Myocyte (in vitro differentiated cells): ENCODE measurements around the gene TRPC1. TPM values are rescaled to one million over a fixed set of nuclear protein-coding genes. Genes with fewer than 3 reads are reported as not detected.
"Not testable (repeated sequence)": the region's sequence is repeated elsewhere in the genome, so short reads cannot be mapped to it uniquely, and the experiment has no call there.

Experiments
- DNase-seq: peaks from one replicate; pipeline ENCODE4 v3.0.0-alpha.2; 2012; ENCODE audit warnings: low read depth
- polyA plus RNA-seq: library from polyadenylated mRNA; unstranded; fragments of >200 nt; gene quantifications from one replicate; pipeline ENCODE4 v1.2.1, GENCODE V29; 2012; ENCODE audit warnings: missing spikeins
- total RNA-seq: library from RNA; depleted of rRNA; stranded (reverse); fragments of >200 nt; gene quantifications from 2 replicates; pipeline ENCODE4 v1.2.3, GENCODE V29; 2014

TRPC1 gene
- 8.4 and 10.0 TPM in 2 replicates for total RNA-seq
- polyA plus RNA-seq, result 7.6 TPM

DNA sequence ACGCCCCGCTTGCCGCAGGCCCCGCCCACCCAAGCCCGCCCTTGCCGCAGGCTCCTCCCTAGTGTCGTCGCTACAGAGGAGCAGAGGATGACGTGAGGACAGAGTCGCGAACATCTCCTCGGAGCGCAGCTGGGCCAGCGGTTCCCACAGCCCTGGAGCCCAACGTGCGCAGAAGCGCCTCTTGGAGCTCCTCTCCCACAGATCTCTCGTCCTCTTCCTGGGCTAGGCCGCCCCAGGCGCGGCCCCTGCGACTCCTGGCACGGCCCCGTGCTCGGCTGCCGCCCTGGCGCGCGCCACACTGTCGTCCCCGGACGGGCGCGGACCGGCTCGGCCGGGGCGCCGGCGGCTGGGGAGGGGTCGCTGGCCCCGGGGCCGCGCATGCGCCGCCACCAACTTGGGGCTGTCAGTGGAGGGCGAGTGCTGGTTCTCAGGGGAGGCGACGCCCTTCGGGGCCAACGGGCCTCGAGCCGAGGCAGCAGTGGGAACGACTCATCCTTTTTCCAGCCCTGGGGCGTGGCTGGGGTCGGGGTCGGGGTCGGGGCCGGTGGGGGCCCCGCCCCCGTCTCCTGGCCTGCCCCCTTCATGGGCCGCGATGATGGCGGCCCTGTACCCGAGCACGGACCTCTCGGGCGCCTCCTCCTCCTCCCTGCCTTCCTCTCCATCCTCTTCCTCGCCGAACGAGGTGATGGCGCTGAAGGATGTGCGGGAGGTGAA, at the start of gene TRPC1:
TRPC1 (plus strand) TSS at position 67 of the 714 bp plus-strand sequence; CDS start at position 593, 526 bp downstream.
- peak; percentile 85 for DNase-seq

DNA sequence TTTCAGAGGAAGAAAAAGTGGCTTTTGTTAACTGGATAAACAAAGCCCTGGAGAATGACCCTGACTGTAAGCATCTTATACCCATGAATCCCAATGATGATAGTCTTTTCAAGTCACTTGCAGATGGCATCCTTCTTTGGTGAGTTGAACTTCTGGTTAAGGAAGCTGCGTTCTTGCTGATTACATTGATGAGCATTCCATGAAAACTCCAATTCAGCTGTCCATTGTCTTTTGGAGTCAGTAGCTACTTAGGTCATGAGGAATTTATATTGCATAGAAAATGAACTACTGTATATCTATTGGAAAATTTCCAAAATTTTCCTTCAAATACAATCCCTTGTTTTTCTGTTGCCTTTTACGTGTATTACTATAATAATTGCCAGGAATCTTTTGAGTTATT, 47.7 kb upstream of the TRPC1 start:
- no peak for DNase-seq

DNA sequence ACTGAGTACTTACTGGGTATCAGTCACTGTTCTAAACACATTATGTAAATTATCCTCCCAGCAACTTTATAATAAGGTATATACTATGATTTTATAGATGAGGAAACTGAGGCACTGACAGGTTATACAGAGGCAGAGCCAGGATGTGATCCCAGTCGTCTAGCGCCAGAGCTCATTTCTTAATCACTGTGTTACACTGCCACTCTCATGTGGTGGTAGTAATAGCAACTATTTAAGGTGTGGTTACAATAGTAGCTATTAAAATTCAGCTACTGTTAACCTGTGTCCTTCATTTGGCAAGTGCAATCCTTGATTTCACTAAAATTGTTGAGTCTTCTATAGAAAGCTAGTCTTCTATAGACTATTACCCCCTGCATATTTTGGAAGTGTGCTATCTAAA, 43.1 kb upstream of the TRPC1 start:
- no peak for DNase-seq

DNA sequence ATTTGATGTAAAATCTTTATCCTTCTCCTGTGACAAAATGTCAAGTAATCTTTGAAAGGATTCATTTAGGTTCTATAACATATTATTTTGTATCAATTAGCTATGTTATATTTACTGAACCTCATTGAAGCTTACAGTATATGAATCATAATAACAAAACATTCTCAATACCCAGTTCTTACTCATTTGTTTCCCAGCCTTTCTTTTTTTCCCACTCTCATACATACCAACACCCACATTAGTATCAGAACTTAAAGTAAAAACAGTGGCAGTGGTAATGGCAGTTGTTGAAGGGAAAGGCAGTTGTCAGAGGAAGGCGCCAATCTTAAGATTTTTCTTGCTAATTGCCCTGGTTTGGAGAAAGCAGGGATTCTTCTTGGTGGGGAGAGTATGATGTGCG, 33.2 kb upstream of the TRPC1 start:
- no peak for DNase-seq

DNA sequence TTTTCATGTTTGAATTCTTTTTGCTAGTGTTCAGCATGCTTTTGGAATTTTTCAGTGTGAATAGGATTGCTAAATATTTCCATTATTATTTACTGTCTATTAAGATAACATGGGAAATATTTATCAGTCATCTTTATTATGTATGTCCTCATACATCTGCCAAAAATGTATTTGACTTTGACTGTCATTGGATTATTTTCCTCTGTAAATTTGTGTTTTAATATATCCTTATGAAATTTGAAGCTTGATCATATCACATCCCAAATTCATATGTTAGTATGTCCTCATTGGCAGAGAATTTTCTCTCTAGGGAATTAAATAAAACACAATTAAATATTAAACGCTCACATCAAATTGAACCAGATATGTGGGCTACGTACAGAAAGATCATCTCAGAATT, 32.3 kb upstream of the TRPC1 start:
- no peak for DNase-seq

DNA sequence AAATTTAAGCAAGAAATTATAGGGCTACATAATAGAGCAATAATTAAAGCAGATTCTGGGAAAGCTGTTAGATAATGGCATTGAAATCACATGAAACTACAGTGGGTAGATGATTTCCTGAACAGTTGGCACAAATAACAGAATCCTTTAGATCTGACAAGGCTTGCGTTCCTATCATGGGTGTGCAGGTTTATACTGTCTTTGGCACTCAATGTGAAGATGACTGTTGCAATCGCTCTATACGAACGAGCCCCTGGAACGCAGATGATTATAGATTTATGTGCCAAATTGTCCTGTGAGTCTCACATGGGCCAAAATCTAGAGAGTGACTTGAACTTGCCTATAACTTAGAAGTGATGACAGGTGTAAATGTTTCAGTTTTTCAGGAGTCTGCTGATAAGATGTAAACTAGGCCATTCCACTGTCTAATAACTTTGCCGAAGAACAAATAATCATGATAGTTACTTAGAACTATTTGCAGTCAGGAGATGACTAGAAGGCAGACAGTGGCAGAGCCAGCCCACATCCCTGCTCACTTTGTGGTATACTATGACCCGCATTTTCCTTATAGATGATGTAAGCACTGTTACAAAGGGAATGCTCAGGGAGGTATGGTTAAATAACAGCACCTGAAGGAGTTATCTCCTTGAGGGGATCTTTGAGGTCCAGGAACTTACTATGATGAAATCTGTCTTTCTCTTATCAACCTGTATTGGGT, 30.5 kb upstream of the TRPC1 start:
- DNase-seq, result no peak

DNA sequence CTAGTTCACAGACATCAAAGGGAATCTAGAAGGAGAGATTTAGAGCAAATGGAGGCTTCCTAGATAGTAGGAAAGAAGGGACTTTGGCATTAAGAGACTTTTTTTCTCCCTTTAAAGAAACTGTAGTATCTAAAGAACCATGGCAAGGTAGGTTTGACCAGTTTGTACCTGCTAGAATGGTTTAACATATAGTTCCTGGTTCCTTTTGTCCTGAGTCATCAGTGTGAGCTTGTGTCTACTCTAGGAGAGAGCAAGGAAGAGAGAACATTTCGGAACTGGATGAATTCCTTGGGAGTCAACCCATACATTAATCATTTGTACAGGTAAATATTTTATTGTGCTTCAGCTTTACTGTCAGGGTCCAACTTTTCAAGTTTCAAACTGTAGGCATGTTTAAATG, 29.6 kb upstream of the TRPC1 start:
- no peak for DNase-seq

DNA sequence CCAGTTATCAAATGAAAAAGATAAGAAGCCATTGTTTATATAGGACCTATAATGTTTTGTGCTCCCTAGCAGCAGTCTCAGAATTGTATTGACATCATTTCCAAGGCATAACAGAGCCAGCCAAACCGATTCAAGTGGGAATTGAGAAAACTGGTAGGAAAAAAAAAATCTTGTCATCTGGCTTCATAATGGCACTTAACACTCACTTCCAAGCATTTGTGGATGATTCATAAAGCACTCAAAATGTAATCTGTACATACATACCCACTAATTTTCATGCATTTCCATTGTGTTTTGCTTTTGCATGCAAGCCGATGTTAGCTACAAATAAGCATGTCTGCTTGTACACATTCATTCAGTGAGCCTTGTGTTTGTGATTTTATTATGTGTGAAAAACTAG, 18.6 kb upstream of the TRPC1 start:
- no peak for DNase-seq

DNA sequence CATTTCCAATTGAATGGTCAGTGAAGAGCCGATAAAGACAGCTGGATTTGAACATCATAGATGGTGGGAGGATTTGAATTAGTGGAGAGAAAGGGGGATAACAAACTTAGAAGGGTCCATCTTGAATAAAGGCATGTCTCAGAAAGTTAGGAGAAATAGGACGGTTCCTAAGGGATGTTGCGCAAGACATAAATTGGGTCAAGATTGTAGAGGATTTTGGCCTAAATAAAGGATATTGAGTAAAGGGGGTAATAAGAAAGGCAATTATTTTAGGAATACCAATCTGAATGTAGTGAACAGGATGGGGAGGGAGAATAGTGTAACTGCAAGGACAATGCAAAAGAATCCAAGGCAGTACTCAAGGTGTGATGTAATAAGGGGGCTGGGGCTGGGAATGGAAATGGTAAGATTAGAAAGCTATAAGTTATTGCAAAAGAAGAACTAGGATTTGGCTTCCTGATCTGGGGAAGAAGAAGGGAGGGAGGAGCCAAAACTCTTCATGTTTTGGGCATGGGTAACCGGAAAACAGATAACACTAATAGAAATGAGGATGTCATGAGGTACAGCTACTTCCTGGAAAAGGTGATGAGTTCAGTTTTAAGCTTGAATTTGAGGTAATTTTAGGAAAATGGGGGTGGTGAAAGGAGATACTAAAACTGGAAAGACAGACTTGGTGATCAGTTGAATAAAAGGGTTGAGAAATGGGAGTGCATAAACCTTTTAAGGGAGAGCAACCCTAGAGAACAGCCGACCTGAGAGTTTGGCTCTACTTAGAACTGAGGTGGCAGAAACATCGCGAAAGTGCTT, 17.3 kb upstream of the TRPC1 start:
- DNase-seq, result no peak

DNA sequence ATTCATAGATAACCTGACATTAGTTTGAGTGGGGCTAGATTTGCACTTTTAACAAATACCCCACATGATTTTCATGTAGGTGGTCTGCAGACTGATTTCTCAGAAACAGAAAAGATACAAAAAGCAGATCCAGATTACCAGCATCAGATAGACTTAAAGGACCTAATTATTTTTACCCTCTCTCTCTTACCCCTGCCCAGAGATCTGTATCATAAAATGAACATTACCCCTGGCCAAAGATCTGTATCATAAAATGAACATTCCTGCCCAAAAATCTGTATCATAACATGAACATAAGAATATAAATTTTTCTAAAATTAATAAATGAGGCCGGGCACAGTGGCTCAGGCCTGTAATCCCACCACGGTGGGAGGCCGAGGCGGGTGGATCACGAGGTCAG, 14.6 kb upstream of the TRPC1 start:
- DNase-seq, result no peak

DNA sequence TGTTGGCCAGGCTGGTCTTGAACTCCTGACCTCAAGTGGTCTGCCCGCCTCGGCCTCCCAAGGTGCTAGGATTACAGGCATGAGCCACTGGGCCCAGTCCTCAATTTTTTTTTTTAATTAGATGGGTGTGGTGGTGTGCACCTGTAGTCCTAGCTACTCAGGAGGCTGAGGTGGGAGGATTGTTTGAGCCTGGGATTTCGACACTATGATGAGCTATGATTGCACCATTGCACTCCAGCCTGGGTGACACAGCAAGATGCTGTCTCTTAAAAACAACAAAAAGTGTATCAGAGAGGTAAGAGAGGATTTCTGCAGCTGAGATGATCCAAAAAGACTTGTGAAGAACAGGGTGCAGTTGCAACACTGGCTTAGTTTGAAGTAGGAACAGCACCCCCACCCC, 9.0 kb upstream of the TRPC1 start:
- DNase-seq, result not testable (repeated sequence)

DNA sequence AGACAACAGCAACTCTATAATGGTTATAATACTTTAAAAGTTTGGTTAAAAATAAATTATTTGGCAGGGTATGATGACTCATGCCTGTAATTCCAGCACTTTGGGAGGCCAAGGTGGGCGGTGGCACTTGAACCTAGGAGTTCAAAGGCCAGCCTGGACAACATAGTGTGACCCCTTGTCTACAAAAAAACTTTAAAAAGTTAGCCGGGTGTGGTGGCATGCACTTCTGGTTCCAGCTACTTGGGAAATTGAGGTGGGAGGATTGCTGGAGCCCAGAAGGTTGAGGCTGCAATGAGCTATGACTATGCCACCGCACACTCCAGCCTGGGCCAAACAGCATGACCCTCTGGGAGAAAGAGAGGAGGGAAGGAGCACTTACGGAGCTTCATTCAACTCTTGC, 7.7 kb upstream of the TRPC1 start:
- no peak for DNase-seq

DNA sequence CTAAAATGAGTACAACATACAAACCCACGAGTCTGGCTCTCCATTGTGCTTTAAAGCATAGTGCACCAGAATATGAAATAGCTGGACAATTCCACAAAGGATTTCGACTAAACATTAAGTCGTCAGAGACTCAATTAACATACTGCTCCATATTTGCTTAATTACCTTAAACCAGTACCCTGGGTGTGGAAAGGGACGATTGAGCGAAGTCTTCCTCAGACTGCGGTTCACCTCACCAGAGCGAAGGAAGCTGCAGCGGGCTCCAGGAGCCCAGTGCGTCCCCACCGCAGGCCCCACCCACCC, 218 bp upstream of the TRPC1 start:
- no peak for DNase-seq

DNA sequence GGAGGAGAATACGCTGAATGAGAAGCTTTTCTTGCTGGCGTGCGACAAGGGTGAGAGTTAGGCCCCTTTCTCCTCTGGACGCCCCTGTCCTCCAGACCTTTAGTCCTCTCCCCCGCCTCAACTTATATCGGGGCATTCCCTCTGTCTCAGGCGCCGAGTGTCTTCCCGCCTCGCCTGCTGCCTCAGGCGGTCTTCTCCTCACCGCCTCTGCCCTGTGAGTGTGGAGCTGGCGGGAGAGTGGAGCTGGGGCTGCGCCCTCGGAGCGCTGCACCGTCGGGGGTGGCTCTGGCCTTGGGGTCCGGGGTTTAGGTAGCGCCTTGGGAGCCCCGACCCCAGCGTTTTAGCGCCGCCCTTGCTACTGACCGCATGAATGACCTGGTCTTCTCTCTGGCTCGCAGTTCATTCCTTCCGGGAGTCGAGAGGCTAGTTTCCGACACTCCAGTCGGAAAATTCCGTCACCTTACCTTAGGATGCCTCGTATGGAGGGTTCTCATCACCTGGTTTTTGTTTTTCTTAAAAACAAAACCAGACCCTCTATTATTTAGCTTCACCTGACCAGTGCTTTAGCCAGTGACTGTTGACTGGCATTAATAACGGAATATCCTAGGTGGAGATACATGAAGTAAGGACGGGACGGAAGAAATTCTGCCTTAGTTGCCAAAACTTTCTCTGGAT, 985 bp downstream of the TRPC1 start:
- peak; percentile 43 for DNase-seq

DNA sequence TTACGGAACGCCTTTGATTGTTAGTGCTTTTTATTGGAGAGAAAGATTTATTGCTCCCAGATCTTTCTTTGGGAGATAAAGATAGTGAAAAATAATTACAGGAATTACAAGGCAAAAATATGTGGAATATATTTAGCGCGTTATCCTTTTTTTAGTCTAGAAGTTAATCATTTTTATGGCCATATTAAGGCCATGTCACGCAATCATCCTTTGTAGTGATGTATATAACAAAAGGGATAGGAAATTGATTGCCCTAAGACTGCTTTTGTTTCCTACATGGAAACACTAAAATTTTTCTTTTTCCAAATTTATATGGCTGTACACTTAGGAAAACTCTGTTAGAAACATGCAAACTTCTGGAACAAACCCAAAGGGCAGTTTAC, 1.5 kb downstream of the TRPC1 start:
- DNase-seq, result no peak

DNA sequence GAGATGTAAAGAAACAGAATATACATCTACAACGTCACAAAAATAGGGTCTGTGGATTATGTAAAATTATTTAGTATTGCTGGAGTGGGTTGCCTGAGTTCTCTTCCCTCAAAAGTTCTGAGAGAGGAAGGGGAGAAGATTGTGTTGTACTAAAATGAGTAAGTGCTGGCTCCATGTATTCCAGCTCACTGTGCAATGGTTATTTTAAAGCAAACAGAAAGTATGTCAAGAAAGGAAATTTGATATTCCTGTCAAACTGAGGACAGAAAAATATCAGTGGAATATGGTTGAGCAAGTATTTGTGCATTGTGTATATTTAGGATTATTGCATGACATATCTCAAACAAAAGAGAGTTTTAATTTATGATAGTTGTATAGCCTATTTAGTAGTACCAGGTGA, 2.2 kb downstream of the TRPC1 start:
- DNase-seq, result no peak

DNA sequence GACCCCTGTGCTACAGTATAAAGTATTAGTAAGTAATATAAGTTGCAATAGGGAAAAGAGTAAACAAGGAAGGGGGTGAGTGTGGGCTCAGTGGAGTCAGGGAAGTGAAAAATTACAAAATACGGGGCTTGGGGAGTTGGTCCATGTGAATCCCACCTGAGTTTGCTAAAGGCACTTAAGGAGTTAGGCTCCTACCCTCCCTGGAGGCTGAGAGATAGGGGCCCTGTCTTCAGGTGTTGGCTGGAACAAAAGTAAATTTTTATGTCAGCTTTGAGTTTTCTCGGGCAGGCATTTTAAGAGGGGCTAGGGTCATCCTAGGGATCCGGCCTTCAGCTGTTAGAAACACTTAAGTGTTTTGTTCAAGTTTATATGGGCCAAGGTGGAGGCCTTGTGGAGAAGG, 8.2 kb downstream of the TRPC1 start:
- no peak for DNase-seq

DNA sequence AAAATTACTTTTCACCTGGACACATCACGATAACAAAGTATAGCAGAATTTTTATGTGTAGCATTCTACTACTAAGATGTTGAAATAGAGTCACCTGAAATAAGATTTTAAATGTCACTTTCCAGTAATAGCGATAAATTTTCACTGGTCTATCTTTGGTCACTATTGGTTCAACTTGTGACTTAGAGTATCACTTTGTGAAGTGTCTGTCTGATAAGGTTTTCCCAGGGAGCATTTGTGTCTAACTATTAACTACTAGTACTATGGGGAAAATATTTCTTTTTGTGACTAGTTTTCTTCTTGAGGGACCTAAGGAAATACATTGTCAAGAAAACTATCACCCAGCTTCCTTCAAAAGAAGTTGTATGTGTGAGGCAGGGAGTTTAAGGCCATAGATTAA, 11.0 kb downstream of the TRPC1 start:
- no peak for DNase-seq

DNA sequence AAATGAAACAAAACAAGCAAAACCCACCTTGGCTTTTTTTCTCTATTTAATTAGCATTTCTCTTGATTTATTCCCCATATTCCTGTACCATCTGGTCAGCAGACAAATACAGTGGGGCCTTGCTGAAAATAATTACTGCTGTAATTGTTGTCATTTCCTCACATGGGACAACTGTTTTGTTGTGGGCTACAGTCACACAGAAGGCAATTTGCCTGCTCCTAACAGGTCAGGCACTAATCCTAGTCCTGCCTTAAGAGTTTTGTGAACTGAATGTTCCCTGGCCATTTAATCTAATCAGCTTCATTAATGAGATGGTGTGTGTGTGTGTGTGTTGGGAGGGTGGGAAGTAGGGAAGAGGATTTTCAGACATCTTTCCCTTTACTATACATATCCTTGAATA, 11.6 kb downstream of the TRPC1 start:
- peak; percentile 14 for DNase-seq

DNA sequence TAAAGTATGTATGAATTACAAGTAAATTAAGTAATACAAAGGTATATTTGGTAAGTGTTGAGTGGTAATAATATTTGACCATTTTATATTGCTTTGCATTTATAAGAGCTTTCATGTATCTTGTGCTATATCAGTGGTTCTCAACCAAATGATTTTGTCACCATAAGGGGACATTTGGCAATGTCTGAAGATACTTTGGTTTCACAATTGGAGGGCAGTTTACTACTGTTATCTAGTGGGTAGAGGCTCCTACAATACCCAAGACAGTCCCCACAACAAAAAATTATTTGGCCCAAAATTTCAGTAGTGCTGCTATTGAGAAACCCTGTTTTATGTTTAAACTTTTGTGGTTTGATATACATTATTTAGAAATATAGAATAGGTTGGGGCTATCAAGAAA, 14.6 kb downstream of the TRPC1 start:
- no peak for DNase-seq

DNA sequence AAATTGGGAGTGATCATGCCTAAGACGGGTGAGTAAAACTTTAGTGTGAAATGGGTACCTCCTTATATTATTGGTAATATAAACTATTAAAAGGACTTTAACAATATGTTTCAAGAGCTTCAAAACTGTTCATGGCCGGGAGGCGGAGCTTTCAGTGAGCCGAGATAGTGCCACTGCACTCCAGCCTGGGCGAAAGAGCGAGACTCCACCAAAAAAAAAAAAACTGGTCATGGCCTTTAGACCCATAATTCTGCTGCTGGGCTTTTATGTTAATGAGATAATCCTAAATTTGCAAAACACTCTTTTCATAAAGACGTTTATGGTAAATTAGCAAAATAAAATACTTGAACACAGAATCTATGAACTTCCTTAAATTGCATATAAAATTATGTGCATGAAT, 22.8 kb downstream of the TRPC1 start:
- no peak for DNase-seq

DNA sequence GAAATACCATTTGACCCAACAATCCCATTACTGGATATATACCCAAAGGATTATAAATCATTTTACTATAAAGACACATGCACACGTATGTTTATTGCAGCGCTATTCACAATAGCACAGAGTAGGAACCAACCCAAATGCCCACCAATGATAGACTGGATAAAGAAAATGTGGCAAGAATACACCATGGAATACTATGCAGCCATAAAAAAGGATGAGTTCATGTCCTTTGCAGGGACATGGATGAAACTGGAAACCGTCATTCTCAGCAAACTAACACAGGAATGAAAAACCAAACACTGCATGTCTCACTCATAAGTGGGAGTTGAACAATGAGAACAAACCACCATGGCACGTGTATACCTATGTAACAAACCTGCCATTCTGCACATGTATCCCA, 26.7 kb downstream of the TRPC1 start:
- not testable (repeated sequence) for DNase-seq
